MG63 (cell line): ENCODE data around the gene ZNF649. TPM values are rescaled to one million over a fixed set of nuclear protein-coding genes. Genes with fewer than 3 reads are reported as not detected.
"Not testable (repeated sequence)": the region's sequence is repeated elsewhere in the genome, so short reads cannot be mapped to it uniquely, and the experiment has no call there.

Experiments
- DNase-seq: peaks from one replicate; pipeline ENCODE4 v3.0.0-alpha.2; 2020
- H3K27me3 ChIP-seq: fragments of 250-450 bp; sonication (Bioruptor Pico); 2 replicates; pipeline ENCODE4 v1.5.1; 2020; ENCODE audit warnings: mild to moderate bottlenecking, moderate library complexity
- H3K36me3 ChIP-seq: fragments of 250-450 bp; sonication (Bioruptor Pico); 2 replicates; pipeline ENCODE4 v1.5.1; 2020; ENCODE audit warnings: mild to moderate bottlenecking, moderate library complexity
- H3K4me3 ChIP-seq: fragments of 250-450 bp; sonication (Bioruptor Pico); 2 replicates; pipeline ENCODE4 v1.5.1; 2020; ENCODE audit warnings: mild to moderate bottlenecking, moderate library complexity
- H3K9me3 ChIP-seq: fragments of 250-450 bp; sonication (Bioruptor Pico); 2 replicates; pipeline ENCODE4 v1.5.1; 2020; ENCODE audit warnings: mild to moderate bottlenecking, moderate library complexity
- total RNA-seq: library from RNA; depleted of rRNA; stranded (reverse); fragments of >200 nt; shearing (Covaris generic); gene quantifications from 2 replicates; pipeline ENCODE4 v1.2.3, GENCODE V29; 2014; ENCODE audit warnings: low replicate concordance; rRNA removed

ZNF649 gene
- 6.6 and 7.4 TPM in 2 replicates for total RNA-seq

DNA sequence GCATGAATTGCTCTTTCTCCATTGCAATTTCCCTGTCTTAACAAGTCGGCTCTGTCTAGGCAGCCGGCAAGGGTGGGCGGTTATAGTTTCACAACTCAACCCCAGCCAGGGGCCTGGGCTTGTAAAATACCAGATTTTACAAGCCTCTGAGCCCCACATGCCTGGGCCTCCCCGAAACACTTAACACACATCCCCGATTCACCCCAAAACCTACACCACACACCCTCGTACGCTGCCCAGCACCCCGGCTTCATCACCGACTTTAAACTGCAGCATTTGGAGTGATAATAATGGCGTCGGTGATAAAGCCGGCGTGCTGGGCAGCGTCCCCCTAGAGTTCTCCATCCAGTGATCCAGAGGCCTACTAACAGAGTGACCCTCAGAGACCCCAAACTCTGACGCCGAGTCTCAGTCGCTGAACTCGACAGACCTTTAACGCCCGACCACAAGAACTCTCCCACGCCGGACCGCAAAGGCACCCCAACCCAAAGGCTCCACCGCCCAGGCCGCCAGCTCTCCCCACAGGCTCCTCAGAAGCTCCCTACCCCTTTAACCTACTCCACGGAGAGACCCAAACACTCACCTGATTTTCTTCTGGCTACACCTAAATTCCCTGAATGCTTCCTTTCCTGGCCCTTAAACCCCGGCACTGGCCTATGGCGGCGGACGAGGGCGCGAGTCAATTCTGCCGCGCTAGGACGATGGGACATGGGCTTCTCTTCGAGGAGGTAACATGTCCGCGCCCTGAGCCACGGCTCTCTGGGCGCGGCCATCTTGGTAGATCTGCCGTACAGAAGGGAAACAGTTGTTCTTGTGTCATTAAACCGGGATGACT lies at the start of gene ZNF649:
ZNF649 (minus strand) TSS at position 687 of the 835 bp plus-strand sequence. CDS start 4,910 bp downstream, outside the sequence.
- Histone ChIP-seq H3K9me3 (peaks cover 33% of the 10 kb centered on the region), H3K36me3 (peaks cover 13% of the 10 kb centered on the region), H3K27me3 (no peaks in the 10 kb centered on the region), H3K4me3 (peak within 1 kb of the TSS; percentile 69)
- DNase-seq: peak; percentile 74

DNA sequence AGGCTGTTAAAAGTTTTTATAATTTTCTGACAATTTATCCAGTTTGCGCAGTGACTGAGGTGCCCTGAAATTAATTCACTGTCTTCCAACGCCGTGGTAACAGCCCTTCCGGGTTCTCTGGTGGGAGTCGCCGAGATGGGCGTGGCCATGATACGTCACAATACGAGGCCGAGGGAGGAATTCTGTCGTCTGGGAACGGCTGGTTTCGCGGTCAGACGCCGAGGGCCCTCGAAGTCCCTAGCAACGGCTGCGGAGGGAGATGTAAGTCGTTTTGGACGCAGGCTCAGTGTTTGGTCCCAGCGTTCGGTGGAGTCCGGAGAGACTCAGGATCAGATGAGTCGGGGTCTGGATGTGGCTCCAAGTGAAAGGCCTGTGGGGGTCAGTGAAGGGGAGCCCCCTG lies 44.2 kb upstream of the ZNF649 start:
- H3K27me3 ChIP-seq: no peaks in the 10 kb centered on the region
- H3K36me3 ChIP-seq: peaks cover 22% of the 10 kb centered on the region
- no peak for DNase-seq
- H3K9me3 ChIP-seq: peaks cover 35% of the 10 kb centered on the region
- no peak overlapping the region for H3K4me3 ChIP-seq

DNA sequence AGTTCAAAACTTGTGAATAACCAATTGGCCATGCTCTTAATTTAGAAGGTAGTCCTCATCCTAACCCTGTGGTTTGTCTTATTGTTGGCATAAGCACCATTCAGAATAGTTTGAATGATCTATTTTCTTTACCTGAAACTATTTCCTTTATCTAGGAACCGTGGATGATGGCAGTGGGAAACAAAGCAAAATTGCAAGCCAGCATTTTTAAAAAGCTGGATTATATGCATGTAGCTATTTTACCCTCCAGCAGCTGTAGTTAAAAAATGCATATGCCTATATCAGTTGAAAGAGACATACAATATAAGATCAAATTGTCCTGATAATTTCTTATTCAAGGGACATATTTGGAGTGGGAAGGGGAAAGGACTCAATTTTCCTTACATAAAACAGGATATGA lies 41.8 kb upstream of the ZNF649 start:
- Histone ChIP-seq H3K36me3 (peaks cover 43% of the 10 kb centered on the region), H3K27me3 (no peaks in the 10 kb centered on the region), H3K4me3 (no peak overlapping the region), H3K9me3 (peaks cover 49% of the 10 kb centered on the region)
- no peak for DNase-seq

DNA sequence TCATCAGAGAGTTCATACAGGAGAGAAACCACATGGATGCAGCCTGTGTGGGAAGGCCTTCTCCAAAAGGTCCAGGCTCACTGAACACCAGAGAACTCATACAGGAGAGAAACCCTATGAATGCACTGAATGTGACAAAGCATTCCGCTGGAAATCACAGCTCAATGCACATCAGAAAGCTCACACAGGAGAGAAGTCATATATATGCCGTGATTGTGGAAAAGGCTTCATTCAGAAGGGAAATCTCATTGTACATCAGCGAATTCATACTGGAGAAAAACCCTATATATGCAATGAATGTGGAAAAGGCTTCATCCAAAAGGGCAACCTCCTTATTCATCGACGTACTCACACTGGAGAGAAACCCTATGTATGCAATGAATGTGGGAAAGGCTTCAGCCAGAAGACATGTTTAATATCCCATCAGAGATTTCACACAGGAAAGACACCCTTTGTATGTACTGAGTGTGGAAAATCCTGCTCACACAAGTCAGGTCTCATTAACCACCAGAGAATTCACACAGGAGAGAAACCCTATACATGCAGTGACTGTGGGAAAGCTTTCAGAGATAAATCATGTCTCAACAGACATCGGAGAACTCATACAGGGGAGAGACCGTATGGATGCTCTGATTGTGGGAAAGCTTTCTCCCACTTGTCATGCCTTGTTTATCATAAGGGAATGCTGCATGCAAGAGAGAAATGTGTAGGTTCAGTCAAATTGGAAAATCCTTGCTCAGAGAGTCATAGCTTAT lies 40.2 kb upstream of the ZNF649 start:
- peaks cover 52% of the 10 kb centered on the region for H3K9me3 ChIP-seq
- no peak for DNase-seq
- H3K36me3 ChIP-seq: peaks cover 59% of the 10 kb centered on the region
- H3K4me3 ChIP-seq: no peak overlapping the region
- no peaks in the 10 kb centered on the region for H3K27me3 ChIP-seq

DNA sequence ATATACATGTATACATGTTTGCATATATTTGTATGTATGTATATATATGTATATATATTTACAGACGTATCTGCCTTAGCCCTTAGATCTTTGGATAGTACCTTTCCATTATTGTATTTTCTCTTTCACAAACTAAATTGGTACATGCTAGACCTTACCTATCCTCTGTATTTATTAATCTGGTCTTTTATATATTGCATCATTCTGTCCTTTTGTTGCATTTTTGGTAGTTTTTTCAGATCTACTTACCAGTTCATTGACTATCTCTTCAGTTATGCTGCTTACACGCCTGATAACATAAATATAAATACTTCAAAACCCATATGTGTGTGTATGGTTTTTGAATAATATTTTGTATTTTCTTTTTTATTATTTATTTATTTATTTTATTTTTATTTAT lies 34.1 kb upstream of the ZNF649 start:
- H3K9me3 ChIP-seq: peaks cover 21% of the 10 kb centered on the region
- H3K27me3 ChIP-seq: no peaks in the 10 kb centered on the region
- DNase-seq: no peak
- H3K36me3 ChIP-seq: peaks cover 69% of the 10 kb centered on the region
- no peak overlapping the region for H3K4me3 ChIP-seq

DNA sequence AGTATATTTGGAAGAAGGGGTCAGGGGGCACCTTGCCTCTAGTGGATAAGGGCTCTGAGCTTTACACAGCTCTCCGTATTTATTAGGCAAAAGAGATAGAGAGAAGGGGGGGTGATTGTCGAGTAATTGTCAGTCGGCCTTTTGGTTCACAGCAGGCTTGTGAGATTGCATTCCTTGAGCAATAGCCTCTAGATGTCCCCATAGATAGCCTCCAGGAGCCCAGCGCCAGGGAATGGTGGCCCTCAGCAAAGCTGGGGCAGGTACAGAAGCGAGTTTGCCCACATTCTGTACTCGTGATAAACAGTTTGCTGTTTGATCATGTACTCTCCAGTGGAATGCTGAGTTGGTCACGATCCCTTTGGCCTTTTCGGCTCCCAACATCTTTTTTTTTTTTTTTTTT lies 27.1 kb upstream of the ZNF649 start:
- Histone ChIP-seq H3K36me3 (peaks cover 46% of the 10 kb centered on the region), H3K4me3 (no peak overlapping the region), H3K9me3 (peaks cover 23% of the 10 kb centered on the region), H3K27me3 (no peaks in the 10 kb centered on the region)
- no peak for DNase-seq

DNA sequence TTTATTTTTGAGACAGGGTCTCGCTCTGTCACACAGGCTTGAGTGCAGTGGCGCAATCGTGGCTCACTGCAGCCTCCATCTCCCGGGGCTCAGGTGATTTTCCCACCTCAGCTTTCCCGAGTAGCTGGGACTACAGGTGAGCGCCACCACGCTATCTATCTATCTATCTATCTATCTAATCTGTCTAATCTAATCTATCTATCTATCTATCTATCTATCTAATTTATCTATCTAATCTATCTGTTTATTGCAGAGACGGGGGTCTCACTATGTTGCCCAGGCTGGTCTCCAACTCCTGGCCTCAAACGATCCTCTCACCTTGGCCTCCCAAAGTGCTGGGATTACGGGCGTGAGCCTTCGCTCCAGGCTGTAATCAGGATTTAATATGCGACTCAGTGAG lies 23.0 kb upstream of the ZNF649 start:
- Histone ChIP-seq H3K4me3 (peak overlapping the region; percentile 85), H3K36me3 (peaks cover 25% of the 10 kb centered on the region), H3K9me3 (peaks cover 30% of the 10 kb centered on the region), H3K27me3 (no peaks in the 10 kb centered on the region)
- DNase-seq: no peak

DNA sequence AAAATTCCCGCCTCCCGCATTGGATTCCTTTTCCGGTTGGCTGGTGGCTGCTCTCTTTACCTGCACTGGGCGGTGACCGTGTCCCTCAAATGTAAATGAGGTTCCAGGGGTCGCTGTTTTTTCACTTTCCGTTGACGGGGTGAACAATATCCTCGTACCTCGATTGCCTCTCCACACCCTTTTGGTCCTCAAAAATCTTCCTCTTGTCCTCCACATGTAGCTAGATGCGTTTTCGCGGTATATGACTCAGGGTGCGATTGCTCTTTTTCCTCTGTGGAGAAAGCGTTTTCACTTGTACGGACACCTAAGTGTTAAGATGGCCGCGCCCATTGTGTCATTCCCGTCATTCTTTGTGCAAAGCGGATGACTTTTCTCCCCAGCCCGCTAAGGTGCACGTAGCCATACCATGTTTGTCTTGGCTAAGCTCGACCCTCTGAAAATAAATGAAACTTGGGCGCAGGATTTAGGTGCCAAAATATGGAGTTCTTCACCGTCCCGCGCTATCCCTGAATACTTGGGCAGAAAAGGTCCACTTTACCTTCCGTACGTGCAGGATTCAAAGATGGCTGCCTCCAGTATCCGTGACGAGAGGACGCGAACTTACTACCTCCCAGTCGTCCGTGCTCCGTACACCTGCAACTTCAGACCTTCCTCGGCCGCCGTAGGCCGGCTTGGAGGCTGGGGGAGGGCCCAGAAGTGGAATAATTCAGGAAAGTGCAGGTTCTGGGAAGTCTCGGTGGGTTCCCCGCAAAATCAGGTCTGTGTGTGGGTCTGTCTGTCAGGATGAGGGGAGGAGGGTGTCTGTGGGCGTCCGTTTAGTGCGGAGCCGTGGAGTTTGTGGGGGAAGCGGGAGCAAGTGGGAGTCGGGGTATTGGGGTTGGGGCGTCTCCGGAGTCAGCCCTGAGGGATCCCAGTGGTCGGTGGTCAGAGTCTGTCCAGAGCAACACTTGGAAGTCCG lies 22.2 kb upstream of the ZNF649 start, which contains the start of gene ZNF613:
ZNF613 (plus strand) TSS at position 689 of the 958 bp plus-strand sequence. CDS start 8,749 bp downstream, outside the sequence.
- H3K27me3 ChIP-seq: no peaks in the 10 kb centered on the region
- peak within 1 kb of the TSS; percentile 85 for H3K4me3 ChIP-seq
- H3K9me3 ChIP-seq: peaks cover 35% of the 10 kb centered on the region
- DNase-seq: peak; percentile 83
- H3K36me3 ChIP-seq: peaks cover 23% of the 10 kb centered on the region

DNA sequence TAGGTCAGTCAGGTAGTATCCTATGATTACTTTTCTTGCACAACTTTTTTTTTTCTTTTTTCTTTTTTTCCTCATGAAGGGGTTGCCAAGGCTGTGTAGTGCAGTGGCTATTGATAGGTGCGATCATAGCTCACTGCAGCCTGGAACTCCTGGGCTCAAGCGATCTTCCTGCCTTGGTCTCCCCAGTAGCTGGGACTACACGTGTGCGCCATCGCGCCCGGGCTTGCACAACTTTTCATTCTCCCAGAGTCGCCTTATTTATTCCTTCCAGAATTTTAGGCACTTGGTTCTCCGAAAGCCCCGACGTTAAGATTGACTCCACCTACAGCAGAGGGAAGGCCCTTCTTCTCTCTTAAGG lies 21.6 kb upstream of the ZNF649 start:
- DNase-seq: no peak
- H3K9me3 ChIP-seq: peaks cover 33% of the 10 kb centered on the region
- H3K27me3 ChIP-seq: no peaks in the 10 kb centered on the region
- H3K36me3 ChIP-seq: peaks cover 18% of the 10 kb centered on the region
- H3K4me3 ChIP-seq: peak overlapping the region; percentile 85

DNA sequence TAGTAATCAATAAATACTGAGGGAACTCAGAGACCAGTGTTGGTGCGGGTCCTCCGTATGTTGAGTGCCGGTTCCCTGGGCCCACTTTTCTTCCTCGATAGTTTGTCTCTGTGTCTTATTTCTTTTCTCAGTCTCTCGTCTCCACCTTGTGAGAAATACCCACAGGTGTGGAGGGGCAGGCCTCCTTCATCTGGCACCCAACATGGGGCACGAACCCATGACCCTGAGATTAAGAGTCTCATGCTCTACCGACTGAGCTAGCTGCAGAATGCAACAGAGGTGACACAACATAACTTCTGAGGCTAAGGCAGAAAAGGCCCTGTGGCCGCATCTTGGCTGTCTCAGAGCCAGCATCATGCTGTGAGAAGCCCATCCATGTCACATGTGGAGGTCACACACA lies 17.1 kb upstream of the ZNF649 start:
- H3K36me3 ChIP-seq: no peaks in the 10 kb centered on the region
- H3K27me3 ChIP-seq: no peaks in the 10 kb centered on the region
- peaks cover 34% of the 10 kb centered on the region for H3K9me3 ChIP-seq
- H3K4me3 ChIP-seq: no peak overlapping the region
- DNase-seq: no peak

DNA sequence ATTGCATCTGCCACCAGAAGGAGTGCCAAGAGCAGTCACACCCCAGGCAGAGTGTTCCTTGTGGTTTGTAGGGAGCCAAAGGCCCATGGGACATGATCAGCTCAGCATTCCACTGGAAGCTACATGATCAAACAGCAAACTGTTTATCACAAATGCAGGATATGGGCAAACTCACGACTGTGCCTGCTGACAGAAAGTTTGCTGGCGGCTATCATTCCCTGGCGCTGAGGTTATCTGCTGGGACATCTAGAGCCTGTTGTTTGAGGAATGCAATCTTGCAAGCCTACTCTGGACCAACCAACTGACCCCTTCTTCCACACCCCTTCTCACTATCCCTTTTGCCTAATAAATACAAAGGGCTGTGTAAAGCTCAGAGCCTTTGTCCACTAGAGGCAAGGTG lies 14.8 kb upstream of the ZNF649 start:
- Histone ChIP-seq H3K27me3 (no peaks in the 10 kb centered on the region), H3K36me3 (no peaks in the 10 kb centered on the region), H3K9me3 (peaks cover 36% of the 10 kb centered on the region), H3K4me3 (no peak overlapping the region)
- DNase-seq: no peak

DNA sequence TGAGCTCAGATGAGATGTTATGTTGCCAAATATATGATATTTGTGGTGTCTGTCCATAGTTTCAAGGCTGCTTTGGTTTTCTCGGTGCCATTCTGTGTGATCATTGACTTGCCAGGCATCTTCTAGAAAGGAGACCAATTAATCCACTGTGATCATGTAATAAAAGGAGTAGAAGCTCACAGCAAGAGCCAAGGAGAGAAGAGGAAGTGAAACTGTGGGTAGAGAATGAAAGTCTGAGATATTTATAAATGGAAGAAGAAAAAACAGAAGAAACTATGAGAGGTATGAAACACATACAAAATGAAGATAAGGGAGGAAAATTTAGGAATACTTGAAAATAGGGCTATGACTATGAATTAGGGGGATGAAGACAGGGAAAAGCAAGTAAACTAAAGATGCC lies 11.3 kb upstream of the ZNF649 start:
- Histone ChIP-seq H3K36me3 (no peaks in the 10 kb centered on the region), H3K27me3 (no peaks in the 10 kb centered on the region), H3K4me3 (no peak overlapping the region), H3K9me3 (peaks cover 32% of the 10 kb centered on the region)
- DNase-seq: no peak

DNA sequence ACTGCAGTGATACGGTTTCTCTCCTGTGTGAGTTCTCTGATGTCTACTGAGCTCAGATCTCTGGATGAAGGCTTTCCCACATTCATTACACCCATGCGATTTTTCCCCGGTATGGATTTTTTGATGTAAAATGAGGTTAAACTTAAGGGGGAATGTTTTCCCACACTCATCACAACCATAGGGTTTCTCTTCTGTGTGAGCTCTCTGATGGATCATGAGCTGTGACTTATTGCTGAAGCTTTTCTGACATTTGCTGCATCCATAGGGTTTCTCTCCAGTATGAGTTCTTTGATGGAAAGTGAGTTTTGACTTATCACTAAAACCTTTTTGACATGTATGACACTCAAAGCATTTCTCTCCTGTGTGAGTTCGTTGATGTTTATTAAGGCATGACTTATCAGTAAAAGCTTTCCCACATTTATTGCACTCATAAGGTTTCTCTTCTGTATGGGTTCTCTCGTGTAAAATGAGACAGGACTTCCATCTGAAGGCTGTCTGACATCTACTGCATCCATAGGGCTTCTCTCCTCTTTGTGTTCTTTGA lies 10.6 kb upstream of the ZNF649 start:
- DNase-seq: no peak
- Histone ChIP-seq H3K9me3 (peaks cover 27% of the 10 kb centered on the region), H3K4me3 (no peak overlapping the region), H3K36me3 (no peaks in the 10 kb centered on the region), H3K27me3 (no peaks in the 10 kb centered on the region)

DNA sequence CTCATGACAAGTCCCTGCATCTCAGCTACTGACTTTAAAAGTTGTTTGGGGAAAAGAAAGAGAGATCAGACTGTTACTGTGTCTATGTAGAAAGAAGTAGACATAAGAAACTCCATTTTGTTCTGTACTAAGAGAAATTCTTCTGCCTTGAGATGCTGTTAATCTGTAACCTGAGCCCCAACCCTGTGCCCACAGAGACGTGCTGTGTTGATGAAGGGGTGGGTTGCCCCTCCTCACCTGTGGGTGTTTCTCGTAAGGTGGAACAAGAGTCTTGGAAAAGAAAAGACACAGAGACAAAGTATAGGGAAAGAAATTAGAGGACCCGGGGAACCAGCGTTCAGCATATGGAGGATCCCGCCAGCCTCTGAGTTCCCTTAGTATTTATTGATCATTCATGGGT lies 3.2 kb upstream of the ZNF649 start:
- not testable (repeated sequence) for DNase-seq, H3K4me3 ChIP-seq

DNA sequence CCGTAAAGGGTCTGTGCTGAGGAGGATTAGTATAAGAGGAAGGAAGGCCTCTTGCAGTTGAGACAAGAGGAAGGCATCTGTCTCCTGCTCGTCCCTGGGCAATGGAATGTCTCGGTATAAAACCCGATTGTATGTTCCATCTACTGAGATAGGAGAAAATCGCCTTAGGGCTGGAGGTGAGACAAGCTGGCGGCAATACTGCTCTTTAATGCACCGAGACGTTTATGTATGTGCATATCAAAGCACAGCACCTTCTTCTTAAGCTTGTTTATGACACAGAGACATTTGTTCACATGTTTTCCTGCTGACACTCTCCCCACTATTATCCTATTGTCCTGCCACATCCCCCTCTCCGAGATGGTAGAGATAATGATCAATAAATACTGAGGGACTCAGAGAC lies 1.3 kb upstream of the ZNF649 start:
- H3K9me3 ChIP-seq: peaks cover 29% of the 10 kb centered on the region
- DNase-seq, H3K36me3 ChIP-seq: not testable (repeated sequence)

More for the DNA sequence above, 3.2 kb upstream of the ZNF649 start:
- not testable (repeated sequence) for H3K36me3 ChIP-seq, H3K27me3 ChIP-seq
- peaks cover 21% of the 10 kb centered on the region for H3K9me3 ChIP-seq

DNA sequence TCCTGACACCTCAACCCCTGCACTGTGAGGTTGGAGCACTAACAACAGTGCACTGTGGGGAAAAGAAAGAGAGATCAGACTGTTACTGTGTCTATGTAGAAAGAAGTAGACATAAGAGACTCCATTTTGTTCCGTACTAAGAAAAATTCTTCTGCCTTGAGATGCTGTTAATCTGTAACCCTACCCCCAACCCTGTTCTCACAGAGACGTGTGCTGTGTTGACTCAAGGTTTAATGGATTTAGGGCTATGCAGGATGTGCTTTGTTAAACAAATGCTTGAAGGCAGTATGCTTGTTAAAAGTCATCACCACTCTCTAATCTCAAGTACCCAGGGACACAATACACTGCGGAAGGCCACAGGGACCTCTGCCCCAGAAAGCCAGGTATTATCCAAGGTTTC lies 822 bp upstream of the ZNF649 start:
- H3K36me3 ChIP-seq, H3K27me3 ChIP-seq, H3K4me3 ChIP-seq, DNase-seq: not testable (repeated sequence)
- peaks cover 29% of the 10 kb centered on the region for H3K9me3 ChIP-seq

More for the DNA sequence above, 1.3 kb upstream of the ZNF649 start:
- H3K4me3 ChIP-seq, H3K27me3 ChIP-seq: not testable (repeated sequence)
